Keratinocyte (primary cell): ENCODE measurements around the gene FABP7. TPM values are rescaled to one million over a fixed set of nuclear protein-coding genes. Genes with fewer than 3 reads are reported as not detected.

Source experiments
- DNase-seq: peaks from one replicate; pipeline ENCODE4 v3.0.0-alpha.2; 2011; ENCODE audit warnings: low read depth, missing footprints, low spot score
- FAIRE-seq: peaks from 2 replicates; lab custom pipeline; 2011; peaks lifted over from hg19 to GRCh38; lab: Jason Lieb, UNC
- H2AFZ ChIP-seq: 2 replicates; pipeline ENCODE4 v1.6.0; 2012; ENCODE audit warnings: low read length, control low read depth, inconsistent platforms; ENCODE audit not compliant: control insufficient read depth
- H3K27ac ChIP-seq: 2 replicates; pipeline ENCODE4 v1.5.1; 2011; ENCODE audit warnings: low read length; ENCODE audit not compliant: control insufficient read depth, insufficient read depth
- H3K27me3 ChIP-seq: 3 replicates; pipeline ENCODE4 v1.6.0; 2011; ENCODE audit warnings: low read length; ENCODE audit not compliant: control insufficient read depth, insufficient read depth; ENCODE audit errors: extremely low read depth
- H3K36me3 ChIP-seq, 2 experiments: 2 replicates in 1 of 2; 3 replicates in 1 of 2; pipeline ENCODE4 v1.5.1; 2011; ENCODE audit warnings: low read length in 2 of 2, mild to moderate bottlenecking in 1 of 2; ENCODE audit not compliant: control insufficient read depth in 2 of 2, insufficient read depth in 2 of 2; ENCODE audit errors: extremely low read depth in 1 of 2
- H3K4me1 ChIP-seq: 3 replicates; pipeline ENCODE4 v1.5.1; 2011; ENCODE audit warnings: low read length; ENCODE audit not compliant: control insufficient read depth, insufficient read depth; ENCODE audit errors: extremely low read depth
- H3K4me2 ChIP-seq: 3 replicates; pipeline ENCODE4 v1.6.0; 2011; ENCODE audit warnings: low read depth, low read length; ENCODE audit not compliant: control insufficient read depth, insufficient read depth; ENCODE audit errors: extremely low read depth
- H3K4me3 ChIP-seq, 3 experiments: fragments of 200-600 bp in 1 of 3; sonication (generic) in 1 of 3; 2 replicates in 2 of 3; 3 replicates in 1 of 3; pipeline ENCODE4 v1.5.1; 2011 to 2016; ENCODE audit warnings: low read length in 3 of 3, mild to moderate bottlenecking in 3 of 3, control low read depth in 2 of 3, inconsistent platforms in 1 of 3, low read depth in 1 of 3, mixed read lengths in 1 of 3, mixed run types in 1 of 3, moderate library complexity in 1 of 3; ENCODE audit not compliant: control insufficient read depth in 2 of 3, insufficient read depth in 2 of 3; ENCODE audit errors: extremely low read depth in 1 of 3
- H3K79me2 ChIP-seq: 2 replicates; pipeline ENCODE4 v1.6.0; 2012; ENCODE audit warnings: low read length; ENCODE audit not compliant: control insufficient read depth, insufficient read depth
- H3K9ac ChIP-seq: 3 replicates; pipeline ENCODE4 v1.6.0; 2011; ENCODE audit warnings: low read length; ENCODE audit not compliant: control insufficient read depth, insufficient read depth; ENCODE audit errors: extremely low read depth
- H3K9me1 ChIP-seq: 3 replicates; pipeline ENCODE4 v1.6.0; 2011; ENCODE audit warnings: low read length; ENCODE audit not compliant: control insufficient read depth, insufficient read depth; ENCODE audit errors: extremely low read depth
- H3K9me3 ChIP-seq: 2 replicates; pipeline ENCODE4 v1.5.1; 2012; ENCODE audit warnings: low read depth, low read length; ENCODE audit not compliant: control insufficient read depth
- H4K20me1 ChIP-seq: 3 replicates; pipeline ENCODE4 v1.6.0; 2011; ENCODE audit warnings: low read length; ENCODE audit not compliant: control insufficient read depth, insufficient read depth; ENCODE audit errors: extremely low read depth
- CTCF ChIP-seq, 3 experiments: IDR thresholded peaks in 1 of 3; conservative IDR thresholded peaks in 1 of 3; optimal IDR thresholded peaks in 1 of 3; 2 replicates in 2 of 3; 3 replicates in 1 of 3; pipeline versions ENCODE3 to v1.5.1; 2011; ENCODE audit warnings: low read length in 3 of 3, mild to moderate bottlenecking in 3 of 3, moderate library complexity in 2 of 3, control low read depth in 1 of 3, inconsistent platforms in 1 of 3; ENCODE audit not compliant: insufficient read depth in 2 of 3; ENCODE audit errors: extremely low read depth in 1 of 3
- EZH2 ChIP-seq: IDR thresholded peaks from one replicate; pipeline ENCODE4 v1.6.1; 2012; ENCODE audit warnings: inconsistent platforms, mild to moderate bottlenecking, low read length, moderate library complexity
- dilution Hi-C: fragments of 300-500 bp; cut with MboI; formaldehyde crosslinking; loops from one replicate; pipeline ENCODE4 v1.7.0; 2020; ENCODE audit warnings: low sequenced_read_pairs; ENCODE audit not compliant: extremely low pct_ligation_motif_present
- polyA plus RNA-seq, 5 experiments: library from polyadenylated mRNA; depleted of rRNA in 3 of 5; stranded (reverse) in 3 of 5; stranded (forward) in 1 of 5; unstranded in 1 of 5; fragments of >200 nt; gene quantifications; 1 replicate in 1 of 5; 2 replicates in 3 of 5; 3 replicates in 1 of 5; pipeline versions ENCODE4 v1.2.1 to v1.2.3, GENCODE V29; 2011 to 2012; ENCODE audit warnings: missing spikeins in 2 of 5, low read depth in 1 of 5, low replicate concordance in 1 of 5

The FABP7 gene
- polyA plus RNA-seq, 1 donor (not counting 4 experiments of a cell fraction or from before 2014, with no cell fraction given): not detected

- Histone ChIP-seq H3K9me3 (no peaks in the 10 kb centered on the region), H3K36me3 (no peaks in the 10 kb centered on the region), H3K4me2 (peak overlapping the region; percentile 81), H3K79me2 (no peaks in the 10 kb centered on the region), H3K27me3 (no peaks in the 10 kb centered on the region), H3K9me1 (no peaks in the 10 kb centered on the region), H3K27ac (peak overlapping the region; percentile 89), H2AFZ (peak overlapping the region; percentile 99), H3K9ac (peak overlapping the region; percentile 89), H4K20me1 (no peaks in the 10 kb centered on the region), H3K4me3 (peak overlapping the region; percentile 70 to 88 (median 75)), H3K4me1 (peaks cover 28% of the 10 kb centered on the region)
- no peak for TF ChIP-seq EZH2
- no peak for TF ChIP-seq CTCF (optimal IDR thresholded peaks at IDR 0.05 in 1 of 3, IDR thresholded peaks at IDR 0.05 in 1 of 3, conservative IDR thresholded peaks at IDR 0.05 in 1 of 3; ENCODE audit: extremely low read depth in 1 of 3, insufficient read depth in 2 of 3, low read length in 3 of 3)
- DNase-seq: no peak
- peak; percentile 36 for FAIRE-seq
- dilution Hi-C loops: no loop called here
Observed at GRCh38 chr6:122790028-122790422, 10.5 kb downstream of the FABP7 start.

- Histone ChIP-seq H3K27ac (peak overlapping the region; percentile 89), H4K20me1 (no peaks in the 10 kb centered on the region), H3K36me3 (no peaks in the 10 kb centered on the region), H3K79me2 (no peaks in the 10 kb centered on the region), H3K9ac (peak overlapping the region; percentile 89), H3K9me3 (no peaks in the 10 kb centered on the region), H3K4me3 (peak overlapping the region; percentile 70 to 88 (median 75)), H3K4me1 (peaks cover 28% of the 10 kb centered on the region), H3K4me2 (peak overlapping the region; percentile 81), H3K9me1 (no peaks in the 10 kb centered on the region), H3K27me3 (no peaks in the 10 kb centered on the region), H2AFZ (peak overlapping the region; percentile 99)
- FAIRE-seq (peak; percentile 41), DNase-seq (no peak)
- dilution Hi-C loops: no loop called here
- TF ChIP-seq EZH2: no peak
Observed at GRCh38 chr6:122790423-122791309, 11.2 kb downstream of the FABP7 start.
